OCI-LY3 (cell line): Measurements from ENCODE around the gene AP5B1.

Experiments
- H2AFZ ChIP-seq: fragments of 200-600, 300-600 bp; shearing (Covaris generic); 2 replicates; pipeline ENCODE4 v1.6.0; 2014; ENCODE audit warnings: antibody characterized with exemption, low read depth, low read length
- H3K27ac ChIP-seq: fragments of 200-600, 300-600 bp; sonication (generic); 2 replicates; pipeline ENCODE4 v1.5.1; 2014; ENCODE audit warnings: mild to moderate bottlenecking, low read length, moderate library complexity, mixed read lengths
- H3K27me3 ChIP-seq: fragments of 200-600, 300-600 bp; sonication (generic); 2 replicates; pipeline ENCODE4 v1.6.1; 2014; ENCODE audit warnings: low read depth, low read length, mixed read lengths
- H3K36me3 ChIP-seq: fragments of 200-600, 300-600 bp; sonication (generic); replicated peaks from 2 replicates; pipeline ENCODE3; 2014; ENCODE audit warnings: low read depth, low read length, mixed read lengths
- H3K4me1 ChIP-seq: fragments of 300-600, 200-600 bp; sonication (generic); 2 replicates; pipeline ENCODE4 v1.6.1; 2014; ENCODE audit warnings: low read length, mixed read lengths
- H3K4me2 ChIP-seq: fragments of 200-600, 300-600 bp; sonication (generic); 2 replicates; pipeline ENCODE4 v1.6.1; 2014; ENCODE audit warnings: low read length, mixed read lengths
- H3K4me3 ChIP-seq: fragments of 300-600, 200-600 bp; sonication (generic); 2 replicates; pipeline ENCODE4 v1.5.1; 2014; ENCODE audit warnings: antibody characterized with exemption, mild to moderate bottlenecking, low read length, moderate library complexity
- H3K79me2 ChIP-seq: fragments of 300-600, 200-600 bp; shearing (Covaris generic); 2 replicates; pipeline ENCODE4 v1.6.1; 2014; ENCODE audit warnings: mild to moderate bottlenecking, low read length, mixed read lengths
- H3K9ac ChIP-seq: fragments of 300-600, 200-600 bp; shearing (Covaris generic); 2 replicates; pipeline ENCODE4 v1.6.0; 2014; ENCODE audit warnings: mild to moderate bottlenecking, low read length, moderate library complexity
- H3K9me3 ChIP-seq: fragments of 200-600, 300-600 bp; shearing (Covaris generic); 2 replicates; pipeline ENCODE4 v1.6.1; 2014; ENCODE audit warnings: low read length, mixed read lengths; ENCODE audit not compliant: insufficient read depth
- H4K20me1 ChIP-seq: fragments of 200-600, 300-600 bp; sonication (generic); 2 replicates; pipeline ENCODE4 v1.6.1; 2016; ENCODE audit warnings: low read length, mixed read lengths; ENCODE audit not compliant: insufficient read depth
- EZH2phosphoT487 ChIP-seq: fragments of 200-600 bp; shearing (Covaris generic); IDR thresholded peaks from 2 replicates; pipeline ENCODE4 v1.6.1; 2018; ENCODE audit warnings: antibody characterized with exemption, mixed run types, low read depth
- TF ChIP-seq, protein P1 (sequence below): fragments of 200-600, 300-600 bp; sonication (generic); IDR thresholded peaks from 2 replicates; pipeline ENCODE4 v1.5.1; 2014; ENCODE audit warnings: antibody characterized with exemption, low read length, low read depth

Gene AP5B1

DNA sequence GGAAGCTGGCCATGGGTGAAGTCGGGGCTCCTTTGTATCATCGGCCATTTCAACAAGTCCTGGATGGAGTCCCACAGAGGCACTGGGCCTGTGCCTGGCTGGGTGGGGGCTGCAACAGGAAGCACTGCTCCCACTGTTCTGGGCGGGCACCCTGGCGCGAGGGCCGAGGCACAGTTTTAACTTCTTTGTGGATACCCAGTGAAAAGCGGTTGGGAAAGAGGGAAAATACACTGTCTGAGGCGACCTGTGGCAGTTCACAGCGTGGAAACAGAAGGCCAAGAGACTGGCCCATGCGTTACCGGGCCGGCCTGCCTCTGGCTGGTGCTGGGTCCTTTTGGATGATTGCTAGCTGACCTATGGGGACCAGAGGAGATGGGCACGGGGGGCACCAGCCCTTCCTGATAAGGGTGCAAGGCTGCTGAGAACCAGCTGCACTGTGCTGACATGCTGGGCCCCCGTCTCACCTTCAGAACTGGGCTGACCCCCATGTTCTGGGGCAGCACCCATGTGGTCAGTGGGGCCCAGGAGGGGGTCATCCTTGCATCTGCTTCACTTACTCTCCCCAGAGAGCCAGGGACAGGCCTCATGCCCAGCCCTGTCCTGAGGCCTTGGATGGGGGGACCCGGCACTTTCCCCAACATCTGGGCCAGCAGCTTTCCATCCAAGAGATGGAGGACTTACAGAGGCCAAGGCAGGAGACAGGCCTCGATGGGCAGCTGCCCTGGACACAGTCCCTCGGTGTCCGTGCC is 10.3 kb upstream of the AP5B1 start:
- Histone ChIP-seq H3K36me3 (no peaks in the 10 kb centered on the region), H3K4me3 (no peak overlapping the region), H3K27me3 (no peaks in the 10 kb centered on the region), H4K20me1 (no peaks in the 10 kb centered on the region), H3K27ac (peak overlapping the region; percentile 38), H3K79me2 (no peaks in the 10 kb centered on the region), H3K9me3 (no peaks in the 10 kb centered on the region), H3K4me2 (peak overlapping the region; percentile 54), H3K9ac (no peak overlapping the region; the same call in 1 of the 2 replicates), H3K4me1 (peaks cover 12% of the 10 kb centered on the region), H2AFZ (peak overlapping the region; percentile 88; the same call in 1 of the 2 replicates)
- no peak for TF ChIP-seq EZH2phosphoT487
- TF ChIP-seq, protein P1, sequence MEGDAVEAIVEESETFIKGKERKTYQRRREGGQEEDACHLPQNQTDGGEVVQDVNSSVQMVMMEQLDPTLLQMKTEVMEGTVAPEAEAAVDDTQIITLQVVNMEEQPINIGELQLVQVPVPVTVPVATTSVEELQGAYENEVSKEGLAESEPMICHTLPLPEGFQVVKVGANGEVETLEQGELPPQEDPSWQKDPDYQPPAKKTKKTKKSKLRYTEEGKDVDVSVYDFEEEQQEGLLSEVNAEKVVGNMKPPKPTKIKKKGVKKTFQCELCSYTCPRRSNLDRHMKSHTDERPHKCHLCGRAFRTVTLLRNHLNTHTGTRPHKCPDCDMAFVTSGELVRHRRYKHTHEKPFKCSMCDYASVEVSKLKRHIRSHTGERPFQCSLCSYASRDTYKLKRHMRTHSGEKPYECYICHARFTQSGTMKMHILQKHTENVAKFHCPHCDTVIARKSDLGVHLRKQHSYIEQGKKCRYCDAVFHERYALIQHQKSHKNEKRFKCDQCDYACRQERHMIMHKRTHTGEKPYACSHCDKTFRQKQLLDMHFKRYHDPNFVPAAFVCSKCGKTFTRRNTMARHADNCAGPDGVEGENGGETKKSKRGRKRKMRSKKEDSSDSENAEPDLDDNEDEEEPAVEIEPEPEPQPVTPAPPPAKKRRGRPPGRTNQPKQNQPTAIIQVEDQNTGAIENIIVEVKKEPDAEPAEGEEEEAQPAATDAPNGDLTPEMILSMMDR: no peak

DNA sequence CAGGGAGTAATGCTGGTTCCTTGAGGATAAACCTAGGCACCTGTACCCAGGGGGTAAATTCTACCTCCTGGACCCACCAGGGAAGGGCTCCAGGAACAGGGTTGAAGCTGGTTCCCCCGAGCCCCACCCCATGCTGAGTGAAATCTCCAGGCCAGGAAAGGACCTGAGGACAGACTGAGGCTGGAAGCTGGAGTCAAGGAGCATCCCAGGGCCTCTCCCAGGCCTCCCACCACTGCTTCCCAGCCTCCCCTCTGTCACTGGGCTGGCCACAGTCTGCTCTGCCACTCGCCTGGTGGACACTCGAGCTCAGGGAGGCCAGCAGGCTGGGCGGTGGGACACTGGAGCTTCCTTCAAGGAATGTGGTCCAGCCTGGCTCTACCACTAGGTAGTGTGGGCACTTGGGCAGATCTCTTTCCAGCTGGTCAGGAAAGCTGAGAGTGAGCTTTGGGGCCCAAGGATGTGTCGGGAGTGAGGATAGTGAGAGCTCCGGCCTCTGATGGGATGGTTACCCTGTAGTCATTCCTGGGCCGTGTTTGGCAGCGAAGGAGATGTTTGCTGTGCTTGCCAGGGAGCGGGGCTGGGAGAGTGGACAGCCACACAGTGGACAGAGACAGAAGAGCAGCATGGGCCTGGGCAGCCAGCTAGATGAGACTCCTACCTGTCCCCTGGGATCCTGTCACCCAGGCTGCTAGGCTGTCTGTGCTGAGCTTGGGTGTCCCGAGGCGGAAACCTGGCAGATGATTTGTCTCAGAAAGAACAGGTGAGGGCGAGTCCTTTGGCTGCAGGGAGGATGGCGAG is 9.5 kb upstream of the AP5B1 start:
- no peaks in the 10 kb centered on the region for H4K20me1 ChIP-seq
- H3K4me1 ChIP-seq: peaks cover 12% of the 10 kb centered on the region
- no peaks in the 10 kb centered on the region for H3K9me3 ChIP-seq
- TF ChIP-seq EZH2phosphoT487: no peak
- TF ChIP-seq, protein P1: no peak
- H3K9ac ChIP-seq: no peak overlapping the region
- no peak overlapping the region for H3K4me2 ChIP-seq
- H3K27ac ChIP-seq: no peak overlapping the region
- no peak overlapping the region for H3K4me3 ChIP-seq
- no peaks in the 10 kb centered on the region for H3K36me3 ChIP-seq
- H3K79me2 ChIP-seq: no peaks in the 10 kb centered on the region
- H2AFZ ChIP-seq: no peak overlapping the region
- H3K27me3 ChIP-seq: no peaks in the 10 kb centered on the region

DNA sequence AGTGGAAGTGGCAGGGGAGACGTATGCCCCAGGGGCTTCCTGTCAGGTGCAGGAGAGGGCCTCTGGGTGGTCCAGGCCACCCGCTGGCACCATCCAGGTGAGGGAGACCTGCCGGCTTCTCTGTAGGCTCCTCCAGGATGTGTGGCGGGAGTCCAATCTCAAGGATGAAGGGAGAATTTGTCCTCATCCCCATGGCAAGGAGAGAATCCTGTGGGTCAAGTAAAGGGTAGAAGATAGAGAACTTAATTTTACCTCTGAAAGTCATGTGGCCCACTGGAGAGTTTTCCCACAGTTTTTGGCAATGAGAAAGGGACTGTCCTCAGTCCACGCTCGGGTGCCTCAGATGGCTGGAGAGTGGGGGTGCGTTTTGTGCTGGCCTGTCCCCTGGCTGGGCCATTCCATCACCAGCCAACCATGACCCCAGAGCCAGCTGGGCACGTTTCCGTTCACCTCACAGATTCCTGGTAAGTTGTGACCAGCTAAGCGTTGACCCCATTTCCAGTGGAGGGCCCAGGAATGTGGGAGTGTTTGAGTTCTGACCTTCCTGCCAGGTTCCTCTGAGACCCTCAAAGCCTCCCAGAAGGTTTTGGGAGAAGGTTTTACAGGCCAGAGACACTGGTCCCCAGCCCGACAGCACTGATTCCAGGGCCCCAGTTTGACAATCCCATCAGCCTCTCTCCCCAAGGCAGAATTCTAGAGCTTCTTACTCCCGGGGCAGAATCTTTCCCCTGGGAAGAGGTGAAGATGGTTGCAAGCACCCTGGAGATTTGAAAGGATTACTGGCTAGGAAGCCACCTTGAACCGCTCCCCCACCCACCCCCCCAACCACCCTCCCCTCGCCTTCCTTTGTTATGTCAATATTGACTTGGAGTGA is 8.7 kb upstream of the AP5B1 start:
- Histone ChIP-seq H3K9ac (no peak overlapping the region), H2AFZ (no peak overlapping the region), H3K36me3 (no peaks in the 10 kb centered on the region), H4K20me1 (no peaks in the 10 kb centered on the region), H3K79me2 (no peaks in the 10 kb centered on the region), H3K4me1 (peaks cover 12% of the 10 kb centered on the region), H3K4me2 (no peak overlapping the region), H3K27me3 (no peaks in the 10 kb centered on the region), H3K4me3 (no peak overlapping the region), H3K27ac (no peak overlapping the region), H3K9me3 (no peaks in the 10 kb centered on the region)
- no peak for TF ChIP-seq EZH2phosphoT487
- TF ChIP-seq, protein P1: no peak
